AG09319 (cell line): ENCODE results near the gene CPNE7.

Source experiments
- DNase-seq: peaks from one replicate; pipeline ENCODE4 v3.0.0-alpha.2; 2010; ENCODE audit warnings: low read depth; ENCODE audit errors: extremely low read depth
- TF ChIP-seq, protein P1 (sequence below): IDR thresholded peaks from 2 replicates; pipeline ENCODE4 v1.5.1; 2011; ENCODE audit warnings: low read depth, mild to moderate bottlenecking, inconsistent platforms, low read length, moderate library complexity

CPNE7 gene

DNA sequence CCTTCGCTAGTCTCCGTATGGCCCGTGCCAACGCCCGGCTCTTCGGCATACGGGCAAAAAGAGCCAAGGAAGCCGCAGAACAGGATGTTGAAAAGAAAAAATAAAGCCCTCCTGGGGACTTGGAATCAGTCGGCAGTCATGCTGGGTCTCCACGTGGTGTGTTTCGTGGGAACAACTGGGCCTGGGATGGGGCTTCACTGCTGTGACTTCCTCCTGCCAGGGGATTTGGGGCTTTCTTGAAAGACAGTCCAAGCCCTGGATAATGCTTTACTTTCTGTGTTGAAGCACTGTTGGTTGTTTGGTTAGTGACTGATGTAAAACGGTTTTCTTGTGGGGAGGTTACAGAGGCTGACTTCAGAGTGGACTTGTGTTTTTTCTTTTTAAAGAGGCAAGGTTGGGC lies 12.6 kb upstream of the CPNE7 start:
- TF ChIP-seq, protein P1, sequence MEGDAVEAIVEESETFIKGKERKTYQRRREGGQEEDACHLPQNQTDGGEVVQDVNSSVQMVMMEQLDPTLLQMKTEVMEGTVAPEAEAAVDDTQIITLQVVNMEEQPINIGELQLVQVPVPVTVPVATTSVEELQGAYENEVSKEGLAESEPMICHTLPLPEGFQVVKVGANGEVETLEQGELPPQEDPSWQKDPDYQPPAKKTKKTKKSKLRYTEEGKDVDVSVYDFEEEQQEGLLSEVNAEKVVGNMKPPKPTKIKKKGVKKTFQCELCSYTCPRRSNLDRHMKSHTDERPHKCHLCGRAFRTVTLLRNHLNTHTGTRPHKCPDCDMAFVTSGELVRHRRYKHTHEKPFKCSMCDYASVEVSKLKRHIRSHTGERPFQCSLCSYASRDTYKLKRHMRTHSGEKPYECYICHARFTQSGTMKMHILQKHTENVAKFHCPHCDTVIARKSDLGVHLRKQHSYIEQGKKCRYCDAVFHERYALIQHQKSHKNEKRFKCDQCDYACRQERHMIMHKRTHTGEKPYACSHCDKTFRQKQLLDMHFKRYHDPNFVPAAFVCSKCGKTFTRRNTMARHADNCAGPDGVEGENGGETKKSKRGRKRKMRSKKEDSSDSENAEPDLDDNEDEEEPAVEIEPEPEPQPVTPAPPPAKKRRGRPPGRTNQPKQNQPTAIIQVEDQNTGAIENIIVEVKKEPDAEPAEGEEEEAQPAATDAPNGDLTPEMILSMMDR: no peak
- no peak for DNase-seq

DNA sequence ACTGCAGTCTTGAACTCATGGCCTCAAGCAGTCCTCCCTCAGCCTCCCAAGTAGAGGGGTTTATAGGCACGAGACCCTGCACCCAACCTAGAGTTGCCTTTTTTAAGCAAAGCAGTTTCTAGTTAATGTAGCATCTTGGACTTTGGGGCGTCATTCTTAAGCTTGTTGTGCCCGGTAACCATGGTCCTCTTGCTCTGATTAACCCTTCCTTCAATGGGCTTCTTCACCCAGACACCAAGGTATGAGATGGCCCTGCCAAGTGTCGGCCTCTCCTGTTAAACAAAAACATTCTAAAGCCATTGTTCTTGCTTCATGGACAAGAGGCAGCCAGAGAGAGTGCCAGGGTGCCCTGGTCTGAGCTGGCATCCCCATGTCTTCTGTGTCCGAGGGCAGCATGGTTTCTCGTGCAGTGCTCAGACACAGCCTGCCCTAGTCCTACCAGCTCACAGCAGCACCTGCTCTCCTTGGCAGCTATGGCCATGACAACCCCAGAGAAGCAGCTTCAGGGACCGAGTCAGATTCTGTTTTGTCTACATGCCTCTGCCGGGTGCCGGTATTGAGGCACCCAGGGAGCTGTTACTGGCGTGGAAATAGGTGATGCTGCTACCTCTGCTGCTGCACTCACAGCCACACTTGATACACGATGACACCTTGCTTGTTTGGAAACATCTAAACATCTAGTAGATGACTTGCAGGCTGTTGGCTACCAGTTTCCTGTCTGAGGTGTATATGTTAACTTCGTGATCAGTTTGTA lies 11.7 kb upstream of the CPNE7 start:
- DNase-seq: no peak
- TF ChIP-seq, protein P1: no peak

GRCh38 chr16:89564476-89565255 lies 10.9 kb upstream of the CPNE7 start:
- no peak for DNase-seq
- TF ChIP-seq, protein P1: no peak

DNA sequence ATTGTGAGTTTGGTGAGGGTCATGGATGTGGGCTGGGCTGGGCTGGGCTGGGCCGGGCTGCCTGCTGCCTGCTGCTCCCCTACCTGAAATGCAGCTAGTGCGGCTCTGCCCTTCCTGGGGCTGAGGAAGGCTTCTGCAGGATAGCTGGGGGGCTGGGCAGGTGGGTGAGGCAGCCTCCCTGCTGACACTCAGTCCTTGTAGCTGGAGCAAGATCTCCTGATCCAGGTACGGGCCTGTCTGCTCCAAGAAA lies 10.4 kb upstream of the CPNE7 start:
- DNase-seq: no peak

GRCh38 chr16:89565506-89566372 lies 9.8 kb upstream of the CPNE7 start:
- TF ChIP-seq, protein P1: peak; percentile 63
- no peak for DNase-seq

More for the DNA sequence above, 10.4 kb upstream of the CPNE7 start:
- TF ChIP-seq, protein P1: no peak

- no peak for DNase-seq
- TF ChIP-seq, protein P1: no peak
Measured at GRCh38 chr16:89567656-89568594, 7.6 kb upstream of the CPNE7 start.
